HG02623 (cell line): ENCODE measurements around the gene SYNJ2.

Source experiments
- ATAC-seq: cut with Tn5 transposase; IDR thresholded peaks from one replicate; pipeline ENCODE4 v1.9.1; 2021; ENCODE audit warnings: moderate library complexity; ENCODE audit not compliant: unreplicated experiment

Gene SYNJ2

DNA sequence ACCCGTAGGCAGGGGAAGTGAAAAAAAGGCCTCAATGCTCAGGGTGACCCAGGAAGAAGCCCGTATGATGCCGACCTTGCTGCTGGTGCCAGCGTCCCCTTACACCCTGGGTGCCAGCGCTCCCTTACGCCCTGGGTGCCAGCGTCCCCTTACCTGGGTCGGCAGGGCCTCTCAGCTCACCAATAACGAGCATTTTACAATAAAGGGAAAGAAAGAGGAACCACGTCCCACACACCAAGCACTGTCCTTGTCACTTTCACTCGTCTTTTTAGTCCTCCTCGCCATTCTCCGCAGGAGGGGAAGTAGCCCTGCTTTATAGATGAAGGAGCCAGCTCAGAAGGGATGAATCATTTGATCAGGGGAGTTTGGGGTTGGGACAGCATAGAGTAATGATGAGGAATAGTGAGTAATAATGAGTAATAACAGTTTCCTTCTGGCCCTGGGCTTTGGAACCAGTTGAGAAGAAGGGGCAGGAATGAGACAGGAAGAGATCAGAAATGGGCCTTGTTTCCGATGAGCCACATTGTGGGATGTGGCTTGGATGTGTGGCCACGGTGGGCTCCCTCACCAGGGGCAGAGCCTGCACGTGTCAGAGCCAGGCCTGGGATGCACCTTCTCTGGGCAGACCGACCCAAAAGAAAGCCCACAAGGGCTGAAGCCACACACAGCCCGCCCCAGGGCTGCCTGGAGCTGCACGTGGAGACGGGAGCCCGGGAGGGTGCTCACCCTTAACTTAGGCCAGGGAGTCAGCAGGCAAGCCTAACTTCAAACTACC lies 75.7 kb downstream of the SYNJ2 start:
- ATAC-seq: no peak

DNA sequence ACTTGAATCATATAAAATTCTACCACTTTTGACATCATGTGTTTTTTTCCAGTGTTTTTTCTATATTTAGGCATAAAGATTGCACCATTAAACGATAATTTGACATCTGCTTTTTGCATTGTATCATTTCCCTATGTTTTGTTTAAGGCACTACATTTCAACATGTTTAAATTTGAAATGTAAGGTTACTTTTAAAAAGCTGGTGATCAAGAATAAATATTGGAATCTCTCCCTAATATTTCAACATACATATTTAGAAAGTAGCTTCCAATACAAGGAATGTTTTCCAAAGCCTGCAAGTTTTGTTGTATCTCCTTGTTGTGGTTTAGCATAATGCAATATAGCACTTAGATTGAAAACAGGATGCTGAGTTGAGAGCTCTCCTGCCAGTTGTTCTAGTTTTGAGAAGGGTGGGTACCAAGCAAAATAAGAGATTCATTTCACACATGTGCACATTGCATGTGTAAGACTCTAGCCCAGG lies 76.5 kb downstream of the SYNJ2 start:
- ATAC-seq: no peak

DNA sequence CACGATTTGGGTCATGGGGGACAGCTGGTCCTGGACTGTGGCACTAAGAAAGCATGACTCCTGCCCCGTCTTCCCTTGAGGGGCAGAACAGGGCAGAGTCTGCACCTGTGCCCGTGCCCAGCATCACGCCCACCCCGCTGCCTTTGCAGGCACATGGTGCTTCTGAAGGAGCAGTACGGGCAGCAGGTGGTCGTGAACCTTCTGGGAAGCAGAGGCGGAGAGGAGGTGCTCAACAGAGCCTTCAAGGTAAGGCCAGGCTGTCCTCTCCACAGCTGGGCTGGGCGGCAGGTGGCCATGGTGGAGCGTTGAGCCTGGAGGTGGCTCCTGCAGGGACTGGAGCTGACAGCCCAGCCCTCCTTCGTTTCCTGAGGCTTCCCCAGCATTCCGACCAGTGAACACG lies 77.4 kb downstream of the SYNJ2 start:
- ATAC-seq: no peak

DNA sequence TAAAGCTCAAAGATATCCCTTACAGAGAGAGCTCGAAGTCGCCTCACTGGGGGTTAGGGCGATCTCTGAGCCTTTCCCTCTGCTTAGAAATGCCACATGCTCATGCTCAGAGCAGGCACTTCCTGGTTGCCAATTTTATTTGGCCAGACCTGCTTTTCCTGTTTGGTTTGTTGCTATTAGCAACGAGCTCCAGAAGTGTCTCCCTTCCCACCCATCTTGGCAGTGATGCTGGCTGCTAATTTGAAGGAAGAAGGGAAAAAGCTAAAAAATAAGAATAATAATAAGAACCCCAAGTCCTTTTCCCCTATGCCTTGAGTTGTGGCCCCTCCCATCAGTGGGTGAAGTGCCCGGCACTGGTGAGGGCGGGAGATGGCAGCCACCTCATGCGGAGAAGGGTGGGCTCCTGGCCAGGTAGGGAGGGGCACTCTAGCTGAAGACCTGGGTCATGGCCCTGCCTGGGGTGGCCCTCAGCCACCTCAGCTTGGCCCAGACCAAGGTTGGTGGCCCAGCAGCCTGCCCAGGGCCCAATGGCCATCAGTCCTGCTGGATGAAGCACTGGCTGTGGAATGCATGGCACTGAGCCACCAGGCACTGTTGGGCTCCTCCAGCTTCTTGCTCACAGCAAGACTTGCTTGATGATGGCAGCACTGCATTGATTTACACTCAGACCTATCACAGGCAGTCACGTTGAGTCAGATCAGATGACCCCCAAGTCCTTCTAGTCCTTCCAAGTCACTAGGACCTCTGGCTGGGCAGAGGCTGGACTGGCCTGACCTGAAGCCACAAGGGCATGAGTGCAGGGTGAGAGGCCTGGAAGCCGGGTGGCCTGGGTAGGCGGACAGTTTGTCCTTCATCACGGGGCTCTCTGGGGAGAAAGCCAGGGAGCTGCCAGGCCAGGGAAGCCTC lies 79.0 kb downstream of the SYNJ2 start:
- no peak for ATAC-seq

DNA sequence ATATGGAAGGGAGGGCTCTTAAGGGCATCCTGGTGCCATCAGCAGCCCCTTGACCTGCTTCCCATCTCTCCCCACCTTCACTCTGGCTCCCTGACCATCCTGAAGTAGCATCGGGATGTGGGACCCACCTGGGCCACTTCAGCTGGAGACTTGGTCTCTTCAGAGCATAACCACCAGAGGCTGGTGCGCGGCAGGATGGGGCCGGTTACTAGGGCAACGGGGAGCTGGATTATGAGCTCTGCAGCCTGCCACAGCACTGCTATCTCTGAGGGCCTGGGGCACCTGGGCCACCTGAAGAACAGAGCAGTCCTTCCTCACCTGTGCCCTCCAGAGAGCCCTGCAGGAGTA lies 79.7 kb downstream of the SYNJ2 start:
- no peak for ATAC-seq

DNA sequence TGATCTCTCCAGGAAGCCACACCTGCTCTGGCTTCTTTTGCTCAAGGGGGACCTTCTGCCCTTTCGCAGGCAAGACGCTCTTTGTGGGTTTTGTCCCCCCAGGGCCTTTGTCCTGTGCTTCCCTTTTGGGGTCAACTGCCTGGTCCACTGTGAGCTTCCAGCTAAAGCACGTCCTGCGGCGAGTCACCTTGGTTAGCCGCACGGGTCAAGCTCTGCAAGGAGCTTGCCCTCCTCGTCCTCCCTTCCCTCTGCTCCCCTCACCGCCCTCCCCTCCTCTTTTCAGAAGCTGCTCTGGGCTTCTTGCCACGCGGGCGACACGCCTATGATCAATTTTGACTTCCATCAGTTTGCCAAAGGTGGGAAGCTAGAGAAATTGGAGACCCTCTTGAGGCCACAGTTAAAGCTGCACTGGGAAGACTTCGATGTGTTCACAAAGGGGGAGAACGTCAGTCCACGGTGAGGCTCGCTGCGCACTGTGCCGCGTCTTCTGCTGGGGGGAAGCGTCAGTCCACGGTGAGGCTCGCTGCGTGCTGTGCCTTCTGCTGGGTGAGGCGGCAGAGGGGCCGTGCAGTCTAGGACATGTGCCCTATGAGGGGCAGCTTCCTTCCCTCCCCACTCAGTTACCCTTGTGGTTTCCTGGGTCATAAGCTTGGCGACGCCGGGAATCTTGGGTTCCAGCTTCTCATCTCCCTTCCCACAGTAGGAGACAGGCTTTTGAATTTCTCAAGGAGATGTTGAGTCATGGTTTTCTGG lies 80.2 kb downstream of the SYNJ2 start:
- ATAC-seq: no peak

DNA sequence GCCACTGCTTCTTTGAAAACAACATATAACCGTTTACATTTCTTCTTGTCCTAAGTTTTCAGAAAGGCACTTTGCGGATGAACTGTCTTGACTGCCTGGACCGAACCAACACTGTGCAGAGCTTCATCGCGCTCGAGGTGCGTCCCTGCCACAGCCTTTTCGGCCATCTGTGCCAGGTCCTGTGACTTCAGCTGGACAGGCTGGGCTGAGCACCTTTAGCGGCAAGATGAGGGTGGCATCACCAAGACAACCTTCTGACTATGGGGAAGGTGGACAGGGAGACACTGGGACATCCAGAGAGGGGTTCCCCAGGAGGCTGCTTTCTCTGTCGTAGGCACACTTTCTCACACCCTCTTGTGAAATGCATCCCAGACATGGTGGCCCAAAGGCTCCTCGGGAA lies 82.1 kb downstream of the SYNJ2 start:
- no peak for ATAC-seq

DNA sequence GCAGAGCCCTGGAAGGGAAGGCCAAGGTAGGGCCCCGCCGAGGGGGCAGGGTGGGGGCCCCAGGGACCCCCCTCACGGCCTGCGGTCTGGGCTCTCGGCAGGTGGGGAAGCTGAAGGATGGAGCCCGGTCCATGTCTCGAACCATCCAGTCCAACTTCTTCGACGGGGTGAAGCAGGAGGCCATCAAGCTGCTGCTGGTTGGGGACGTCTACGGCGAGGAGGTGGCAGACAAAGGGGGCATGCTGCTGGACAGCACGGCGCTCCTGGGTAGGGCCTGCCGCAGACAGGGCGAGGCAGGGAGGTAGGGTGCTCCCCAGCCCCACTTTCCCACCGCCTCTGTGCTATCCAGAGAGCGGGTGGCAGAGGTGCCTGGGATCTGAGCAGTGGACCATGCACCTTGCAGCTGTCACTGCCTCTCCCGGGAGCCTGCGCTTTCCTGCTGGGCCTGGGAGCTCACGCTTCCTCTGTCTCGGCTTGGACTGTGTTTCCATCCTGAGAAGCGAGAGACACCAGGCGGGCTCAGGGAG lies 83.1 kb downstream of the SYNJ2 start:
- no peak for ATAC-seq

DNA sequence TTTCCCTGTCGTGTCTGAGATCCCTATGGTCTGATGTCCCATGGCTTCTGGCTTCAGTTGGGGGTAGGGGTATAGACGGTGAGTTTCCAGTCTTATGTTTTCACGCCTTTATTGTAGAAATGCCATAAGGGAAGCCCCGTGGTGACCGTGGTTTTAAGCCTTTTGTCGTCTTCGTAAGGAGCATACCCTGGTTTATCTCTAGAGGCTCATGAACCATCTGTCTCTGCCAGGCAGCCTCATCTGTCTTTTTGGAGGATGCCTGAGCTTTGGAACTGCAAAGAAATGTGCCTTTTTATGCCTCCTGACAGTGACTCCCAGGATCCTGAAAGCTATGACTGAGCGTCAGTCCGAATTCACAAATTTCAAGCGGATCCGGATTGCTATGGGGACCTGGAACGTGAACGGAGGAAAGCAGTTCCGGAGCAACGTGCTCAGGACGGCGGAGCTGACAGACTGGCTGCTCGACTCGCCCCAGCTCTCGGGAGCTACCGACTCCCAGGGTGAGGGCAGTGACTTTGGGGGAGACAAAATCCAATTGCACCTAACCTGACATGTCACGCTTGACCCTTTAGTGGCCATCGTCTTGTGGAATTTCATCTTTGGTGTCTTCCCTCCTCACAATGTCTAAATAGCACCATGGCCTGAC lies 84.6 kb downstream of the SYNJ2 start:
- no peak for ATAC-seq

DNA sequence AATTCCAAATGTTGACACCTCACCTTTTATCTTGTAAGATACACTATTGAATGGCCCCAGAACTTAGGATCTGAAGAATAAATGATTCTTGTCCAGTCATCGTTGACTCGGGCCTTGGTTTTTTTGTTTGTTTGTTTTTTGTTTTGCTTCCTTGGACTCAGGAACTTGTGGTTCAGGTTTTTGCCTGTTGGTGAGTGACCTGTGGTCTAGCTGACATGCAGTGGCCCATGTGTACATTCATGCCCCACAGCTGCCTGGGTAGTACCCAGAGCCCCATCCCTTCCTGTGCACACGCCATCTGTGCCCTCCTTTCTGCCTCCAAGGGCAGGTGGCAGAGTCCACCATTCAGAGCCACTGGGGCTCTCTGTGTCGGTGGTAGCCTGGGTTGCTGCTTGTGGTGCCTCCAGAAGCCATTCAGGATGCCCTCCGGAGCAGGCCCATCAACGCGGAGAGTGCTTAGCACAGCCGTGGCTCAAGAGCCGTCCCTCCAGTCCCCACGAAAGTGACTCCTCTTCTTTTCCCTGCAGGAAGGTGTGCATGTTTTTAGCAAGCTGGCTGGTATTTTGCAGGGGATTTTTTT lies 85.9 kb downstream of the SYNJ2 start:
- no peak for ATAC-seq

DNA sequence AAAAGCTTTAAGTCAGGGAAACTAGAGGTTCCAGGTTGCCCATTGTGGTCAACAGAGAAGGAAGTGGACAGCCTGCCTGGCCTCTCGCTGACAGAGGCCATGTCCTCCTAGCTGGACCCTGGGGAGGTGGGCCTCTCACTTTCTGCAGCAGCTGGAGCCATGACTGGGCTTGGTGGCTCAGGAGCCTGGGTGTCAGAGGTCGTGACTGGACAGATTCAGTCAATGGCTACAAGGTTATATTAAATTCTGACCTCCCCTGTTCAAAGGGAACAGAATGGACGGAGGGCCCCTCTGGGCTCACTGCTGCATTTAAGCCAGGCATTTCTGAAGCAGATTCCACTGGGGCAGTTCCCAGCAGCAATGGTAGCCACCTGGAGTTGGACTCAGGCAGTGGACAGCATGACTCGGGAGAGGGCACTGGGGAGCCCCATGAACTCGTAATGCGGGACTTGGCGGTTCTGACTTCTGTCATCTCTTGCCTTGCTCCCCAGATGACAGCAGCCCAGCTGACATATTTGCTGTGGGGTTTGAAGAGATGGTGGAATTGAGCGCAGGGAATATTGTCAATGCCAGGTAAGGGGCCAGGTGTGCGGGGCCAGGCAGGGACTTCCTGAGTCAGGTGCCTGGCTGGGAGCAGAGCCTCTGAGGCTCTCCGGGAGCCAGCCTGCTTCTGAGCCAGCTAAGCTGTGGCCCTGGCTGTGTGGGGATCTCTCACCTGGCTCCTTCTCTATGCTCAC lies 86.7 kb downstream of the SYNJ2 start:
- no peak for ATAC-seq

DNA sequence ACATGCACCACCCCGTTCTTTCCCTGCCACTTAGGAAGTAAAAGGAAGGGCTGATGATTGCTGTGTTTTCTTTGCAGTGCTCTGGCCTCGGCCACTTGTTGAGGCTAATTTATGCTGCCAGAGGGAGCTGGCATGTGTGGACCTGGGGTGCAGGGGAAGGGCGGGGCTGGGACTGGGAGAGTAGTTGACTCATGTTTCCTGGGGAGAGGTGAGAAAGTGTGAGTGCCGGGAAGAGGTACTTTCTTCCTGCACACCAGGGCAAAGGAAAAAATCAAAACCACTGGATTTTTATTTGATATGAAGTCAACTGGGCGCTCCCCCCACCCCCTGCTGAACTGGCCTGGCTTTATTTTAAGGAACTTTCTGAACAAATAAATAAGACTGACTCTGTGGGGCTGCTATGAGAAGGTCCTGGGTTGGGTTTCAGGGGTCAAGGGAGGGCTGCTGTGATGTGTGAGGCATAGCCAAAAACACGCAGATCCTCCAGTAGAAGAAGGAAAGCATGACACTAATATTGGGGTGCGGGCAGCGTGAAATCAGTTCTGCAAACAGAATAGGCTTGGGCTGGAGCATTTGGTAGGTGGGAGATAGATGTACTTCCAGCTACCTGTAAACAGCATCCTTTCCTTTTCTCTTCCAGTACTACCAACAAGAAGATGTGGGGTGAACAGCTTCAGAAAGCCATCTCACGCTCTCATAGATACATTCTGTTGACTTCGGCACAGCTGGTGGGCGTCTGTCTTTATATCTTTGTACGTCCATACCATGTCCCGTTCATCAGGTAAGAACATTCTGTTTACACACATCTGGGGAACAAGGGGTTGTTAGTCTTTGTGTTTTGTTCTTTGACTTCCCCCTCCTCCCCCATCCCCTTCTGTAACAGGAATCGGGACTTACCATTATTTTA lies 87.5 kb downstream of the SYNJ2 start:
- ATAC-seq: no peak

DNA sequence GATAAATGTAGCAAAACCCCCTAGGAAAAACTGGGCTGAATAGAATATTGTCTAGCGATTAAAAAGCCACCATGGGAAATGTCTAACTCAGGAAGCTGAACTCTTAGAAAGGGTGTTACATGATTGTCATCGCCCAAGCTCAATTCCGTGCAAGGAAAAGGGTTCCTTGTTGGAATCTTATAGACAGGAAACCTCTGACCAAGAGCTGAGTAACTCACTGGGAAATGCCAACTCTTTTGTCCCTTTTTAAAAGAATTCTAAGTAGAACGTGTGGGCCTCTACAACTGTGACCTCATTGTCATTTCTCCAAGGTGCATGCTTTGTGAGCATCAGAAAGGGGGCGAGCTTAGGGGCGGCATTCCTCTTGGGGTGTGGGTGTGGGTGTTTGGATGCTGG lies 88.1 kb downstream of the SYNJ2 start:
- no peak for ATAC-seq

DNA sequence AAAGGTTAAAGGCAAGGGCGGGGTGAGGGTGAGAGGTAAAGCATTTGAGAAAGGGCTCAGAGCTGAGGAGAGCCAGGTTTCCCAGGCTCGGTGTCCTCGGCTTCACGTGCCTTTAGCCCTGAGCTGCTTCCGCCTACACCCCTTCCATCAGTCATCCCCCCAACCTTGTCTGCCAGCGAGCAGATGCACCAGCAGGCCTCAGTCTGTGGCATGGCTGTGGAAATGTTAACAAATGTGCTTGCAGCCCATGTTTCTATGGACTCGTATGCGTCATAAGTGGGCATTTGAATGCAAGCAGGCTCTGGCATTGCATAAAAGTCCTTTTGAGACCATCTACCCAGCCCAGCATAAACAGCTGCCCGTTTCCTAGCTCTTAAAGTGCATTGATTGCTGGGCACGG lies 88.8 kb downstream of the SYNJ2 start:
- no peak for ATAC-seq

DNA sequence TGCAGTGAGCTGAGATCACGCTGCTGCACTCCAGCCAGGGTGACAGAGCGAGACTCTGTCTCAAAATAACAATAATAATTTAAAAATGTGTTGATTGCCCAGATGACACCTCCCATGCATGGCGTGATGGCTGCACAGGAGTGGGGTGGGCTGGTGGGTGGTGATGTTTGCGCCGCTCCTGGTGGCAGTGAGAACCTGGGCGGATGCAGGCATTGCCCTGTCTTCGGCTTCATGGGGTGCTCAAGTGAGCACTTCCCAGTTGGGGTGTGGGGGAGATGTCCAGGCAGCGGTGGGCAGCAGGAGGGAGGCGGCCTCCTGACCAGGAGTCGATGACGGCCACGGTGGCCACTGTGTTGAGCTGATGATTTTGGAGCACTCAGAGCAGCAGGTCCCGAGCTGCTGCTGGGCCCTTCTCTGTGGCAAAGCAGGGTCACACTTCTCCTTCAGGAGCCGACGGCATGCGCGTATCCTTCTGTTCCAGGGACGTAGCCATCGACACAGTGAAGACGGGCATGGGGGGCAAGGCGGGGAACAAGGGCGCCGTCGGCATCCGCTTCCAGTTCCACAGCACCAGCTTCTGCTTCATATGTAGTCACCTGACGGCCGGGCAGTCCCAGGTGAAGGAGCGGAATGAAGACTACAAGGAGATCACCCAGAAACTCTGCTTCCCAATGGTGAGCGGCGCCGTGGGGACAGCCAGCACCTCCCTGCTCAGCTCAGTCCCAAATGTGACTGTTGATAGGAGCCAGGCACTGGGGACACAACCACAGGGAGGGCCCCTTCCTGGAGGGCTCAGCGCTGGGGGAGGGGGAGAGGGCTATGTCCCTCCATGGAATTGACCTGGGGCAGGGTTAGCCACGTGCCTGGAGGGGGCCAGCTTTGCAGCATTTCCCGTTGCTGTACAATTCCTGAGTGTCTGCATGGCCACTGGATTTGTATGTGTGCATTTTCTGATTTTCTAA lies 89.7 kb downstream of the SYNJ2 start:
- no peak for ATAC-seq

DNA sequence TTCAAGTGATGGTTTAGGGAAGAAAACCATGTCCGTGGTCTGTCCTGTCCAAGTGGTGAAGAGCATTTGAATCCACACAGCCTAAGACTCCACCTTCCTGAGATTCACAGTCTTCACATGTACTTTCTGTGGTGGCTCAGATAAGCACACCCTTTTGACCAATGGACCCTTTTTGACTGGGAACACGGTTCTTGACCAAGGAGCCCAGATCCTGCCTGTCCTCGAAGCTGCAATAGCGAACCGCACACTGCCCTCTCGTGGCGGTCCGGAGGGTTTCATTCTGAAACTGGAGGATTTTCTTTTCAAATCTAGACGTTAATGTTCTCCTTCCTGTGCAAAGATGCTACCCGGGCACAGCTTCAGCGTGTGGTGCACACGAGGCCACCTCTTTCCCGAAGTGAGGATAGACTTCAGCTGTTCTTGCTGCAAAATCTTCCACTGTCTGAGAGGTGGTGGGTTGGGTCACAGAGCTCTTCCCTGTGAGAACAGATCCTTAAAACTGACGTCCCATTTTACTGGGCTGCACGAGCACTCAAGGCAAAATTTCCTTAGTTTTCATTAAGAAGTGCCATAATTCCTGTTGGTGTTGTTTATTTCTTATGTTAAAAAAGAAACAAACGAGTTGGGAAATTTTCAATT lies 90.5 kb downstream of the SYNJ2 start:
- no peak for ATAC-seq

DNA sequence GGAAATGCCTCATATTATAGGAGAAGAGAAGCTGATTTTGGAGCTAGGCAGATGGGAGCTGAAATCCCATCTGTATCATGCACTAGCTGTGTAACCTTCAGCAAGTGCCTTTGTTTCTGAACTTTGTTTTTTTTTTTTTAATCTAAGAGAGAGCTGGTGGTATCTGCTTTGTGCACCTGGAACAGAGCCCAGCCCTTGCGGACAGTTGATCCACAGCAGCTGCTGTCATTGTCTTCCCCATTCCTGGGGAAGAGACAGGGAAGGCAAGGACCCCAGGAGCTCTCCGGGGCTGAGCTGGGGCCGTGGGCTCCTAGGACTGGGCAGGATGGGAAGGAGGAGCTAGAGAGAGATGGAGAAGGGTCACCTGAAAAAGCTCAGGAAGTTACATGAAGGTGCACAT lies 92.1 kb downstream of the SYNJ2 start:
- ATAC-seq: no peak
